Naive thymus-derived CD4-positive, alpha-beta T cell (primary cell): ENCODE data around the gene BMPR1B. TPM values are rescaled to one million over a fixed set of nuclear protein-coding genes. Genes with fewer than 3 reads are reported as not detected.

Experiments used
- ATAC-seq: fragments of 150-1000 bp; cut with Tn5 transposase; 2 replicates; pipeline ENCODE4 v1.10.0; 2021; ENCODE audit warnings: mild to moderate bottlenecking, moderate library complexity
- CTCF ChIA-PET: fragments of 350-600 bp; sonication (Branson Sonifier 250); formaldehyde crosslinking; loops from one replicate; lab custom pipeline; 2021; ENCODE audit warnings: antibody characterized with exemption; lab: Charles Lee
- POLR2A ChIA-PET: fragments of 350-600 bp; sonication (Branson Sonifier 250); formaldehyde crosslinking; loops from one replicate; lab custom pipeline; 2021; ENCODE audit warnings: antibody characterized with exemption, inconsistent platforms; lab: Charles Lee
- DNase-seq, 9 donors: peaks; one replicate each; pipeline versions ENCODE4 v3.0.0 to v3.0.0-alpha.2; 2020 to 2022; ENCODE audit warnings: mixed read lengths in 1 of 9
- H3K27ac ChIP-seq: one replicate; pipeline ENCODE4 v1.7.0; 2013; ENCODE audit warnings: mild to moderate bottlenecking, low read depth, low read length, moderate library complexity
- H3K27me3 ChIP-seq, 2 donors: one replicate each; pipeline ENCODE4 v1.7.0; 2013; ENCODE audit warnings: low read length in 2 of 2, mild to moderate bottlenecking in 2 of 2, moderate library complexity in 2 of 2; ENCODE audit not compliant: control insufficient read depth in 2 of 2, insufficient read depth in 2 of 2
- H3K36me3 ChIP-seq, 3 experiments: 1 replicate in 2 of 3; 2 replicates in 1 of 3; pipeline ENCODE4 v1.7.0; 2013; ENCODE audit warnings: low read length in 3 of 3, mild to moderate bottlenecking in 3 of 3, moderate library complexity in 1 of 3; ENCODE audit not compliant: insufficient read depth in 3 of 3, control insufficient read depth in 2 of 3
- H3K4me1 ChIP-seq, 2 donors: one replicate each; pipeline ENCODE4 v1.7.0; 2013; ENCODE audit warnings: low read length in 2 of 2, mild to moderate bottlenecking in 2 of 2, moderate library complexity in 1 of 2; ENCODE audit not compliant: control insufficient read depth in 2 of 2, insufficient read depth in 2 of 2
- H3K4me3 ChIP-seq: 2 replicates; pipeline ENCODE4 v1.7.0; 2013; ENCODE audit warnings: mild to moderate bottlenecking, low read length
- H3K9me3 ChIP-seq, 3 experiments: 1 replicate in 2 of 3; 2 replicates in 1 of 3; pipeline ENCODE4 v1.7.0; 2013; ENCODE audit warnings: low read length in 3 of 3; ENCODE audit not compliant: control insufficient read depth in 2 of 3
- H3K27ac Mint-ChIP-seq, 9 donors: one replicate each; pipeline ENCODE4 v1.8.0; 2020 to 2022; ENCODE audit warnings: mixed read lengths in 9 of 9, mild to moderate bottlenecking in 8 of 9, moderate library complexity in 5 of 9, inconsistent platforms in 2 of 9
- H3K27me3 Mint-ChIP-seq, 5 donors: one replicate each; pipeline ENCODE4 v1.8.0; 2021 to 2022; ENCODE audit warnings: mixed read lengths in 5 of 5, mild to moderate bottlenecking in 1 of 5
- H3K36me3 Mint-ChIP-seq, 5 donors: one replicate each; pipeline ENCODE4 v1.8.0; 2020 to 2022; ENCODE audit warnings: mixed read lengths in 5 of 5, mild to moderate bottlenecking in 3 of 5, inconsistent platforms in 1 of 5
- H3K4me1 Mint-ChIP-seq, 7 donors: one replicate each; pipeline ENCODE4 v1.8.0; 2020 to 2022; ENCODE audit warnings: mixed read lengths in 7 of 7, mild to moderate bottlenecking in 3 of 7, inconsistent platforms in 1 of 7
- H3K4me3 Mint-ChIP-seq, 10 donors: one replicate each; pipeline ENCODE4 v1.8.0; 2020 to 2022; ENCODE audit warnings: mild to moderate bottlenecking in 10 of 10, mixed read lengths in 10 of 10, moderate library complexity in 6 of 10, inconsistent platforms in 2 of 10
- H3K9me3 Mint-ChIP-seq, 11 donors: one replicate each; pipeline ENCODE4 v1.8.0; 2020 to 2022; ENCODE audit warnings: mixed read lengths in 11 of 11, mild to moderate bottlenecking in 4 of 11, inconsistent platforms in 1 of 11, moderate library complexity in 1 of 11
- intact Hi-C, 2 donors: fragments of 100-400 bp; cut with micrococcal nuclease; formaldehyde crosslinking; loops; one replicate each; pipeline ENCODE4 v1.15.1; 2023
- polyA plus RNA-seq, 2 donors: library from polyadenylated mRNA; unstranded; fragments of 300-500 nt; fragmentation: Illumina TruSeq; gene quantifications; one replicate each; pipeline ENCODE4 v1.2.3, GENCODE V29; 2021
- total RNA-seq, 6 experiments: library from RNA in 5 of 6; stranded (reverse) in 5 of 6; gene quantifications; 1 replicate in 5 of 6; 2 replicates in 1 of 6; pipeline ENCODE4 v1.2.3 and lab custom pipeline; 2021 to 2026

The BMPR1B gene
- total and polyA plus RNA-seq, 7 experiments from 2014 or later: 0.07 to 0.14 (median 0.11) TPM; not detected in 3

DNA sequence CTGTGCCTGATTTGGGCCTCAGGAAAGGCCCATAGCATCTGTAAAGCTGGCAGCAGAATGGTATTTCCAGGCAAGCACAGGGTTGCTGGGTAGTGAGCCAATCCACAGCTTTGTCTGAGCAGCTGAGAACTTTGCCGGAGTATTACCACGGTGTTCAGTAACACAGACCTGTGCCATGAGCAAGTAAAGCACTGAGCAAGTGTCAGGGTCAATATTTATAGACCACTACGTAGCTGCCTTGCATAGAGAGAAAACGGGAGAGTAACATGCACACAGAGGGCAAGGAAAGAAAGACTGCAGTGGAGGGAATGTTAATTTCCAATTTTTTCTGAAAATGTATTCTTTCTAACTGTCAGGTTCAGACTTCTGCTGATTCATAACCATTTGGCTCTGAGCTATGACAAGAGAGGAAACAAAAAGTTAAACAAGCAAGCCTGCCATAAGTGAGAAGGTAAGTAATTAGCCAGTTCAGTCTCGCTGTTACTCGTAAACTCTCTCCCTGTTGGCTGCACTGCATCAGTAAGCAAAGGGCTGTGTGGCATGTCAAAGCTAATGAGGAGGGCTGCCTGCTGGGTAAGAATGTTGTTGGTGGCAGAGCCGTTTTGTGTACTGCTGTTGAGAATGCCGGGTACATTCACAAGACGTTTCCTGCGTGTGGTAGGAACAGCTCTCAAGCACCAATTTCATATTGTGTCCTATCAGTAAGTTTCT, 238.1 kb downstream of the BMPR1B start:
- POLR2A ChIA-PET: no interaction called here
- H3K4me3 Mint-ChIP-seq: peak overlapping the region in 9 of 10 donors; percentile 38 to 84 (median 70)

DNA sequence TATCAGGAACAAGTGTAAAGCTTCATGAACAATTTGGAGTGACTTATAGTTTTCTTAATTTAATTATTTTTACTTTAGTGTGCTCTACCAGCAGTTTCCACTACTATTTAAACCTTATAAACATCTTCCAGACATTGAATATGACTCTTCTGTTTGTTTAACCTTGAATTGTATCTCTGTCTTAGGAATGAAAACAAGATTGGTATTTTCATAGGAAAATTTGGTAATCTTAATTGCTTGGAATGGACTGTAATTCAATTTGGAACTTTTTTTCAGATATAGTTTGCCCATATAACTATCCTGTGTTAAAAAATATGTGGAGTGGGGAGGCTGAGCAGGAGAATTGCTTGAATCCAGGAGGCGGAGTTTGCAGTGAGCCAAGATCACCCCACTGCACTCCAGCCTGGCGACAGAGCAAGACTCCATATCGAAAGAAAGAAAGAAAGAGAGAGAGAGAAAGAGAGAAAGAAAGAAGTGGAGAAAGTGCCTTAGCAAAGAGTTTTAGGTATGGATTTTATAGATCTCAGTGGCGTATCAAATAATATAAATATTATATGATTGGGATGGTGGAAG, 242.4 kb downstream of the BMPR1B start:
- no peaks in the 10 kb centered on the region for H3K27me3 ChIP-seq
- Mint-ChIP-seq H3K4me3 (no peak overlapping the region), H3K36me3 (no peaks in the 10 kb centered on the region), H3K27me3 (peaks cover 0 to 4% (median 0%) of the 10 kb centered on the region in 5 donors), H3K4me1 (peaks cover 5 to 17% (median 15%) of the 10 kb centered on the region in 7 donors), H3K9me3 (peaks cover 0 to 2% (median 0%) of the 10 kb centered on the region in 11 donors), H3K27ac (no peak overlapping the region)
- DNase-seq (no peak), ATAC-seq (no peak)
- no peaks in the 10 kb centered on the region for H3K9me3 ChIP-seq
- ChIA-PET POLR2A (no interaction called here), CTCF (interaction anchor here (0.6 kb wide), 1 partner anchor 148 kb away, joined by 3 read pairs; no protein-coding TSS in a partner anchor)
- no peak overlapping the region for H3K27ac ChIP-seq
- intact Hi-C loops: no loop called here
- H3K36me3 ChIP-seq: no peaks in the 10 kb centered on the region
- no peaks in the 10 kb centered on the region for H3K4me1 ChIP-seq
- no peak overlapping the region for H3K4me3 ChIP-seq

More for the DNA sequence above, 238.1 kb downstream of the BMPR1B start:
- CTCF ChIA-PET: no interaction called here
- H3K27ac Mint-ChIP-seq: peak overlapping the region in 6 of 9 donors; percentile 29 to 79 (median 46)
- no peak overlapping the region for H3K27ac ChIP-seq
- ATAC-seq: peak; percentile 54
- H3K9me3 ChIP-seq: no peaks in the 10 kb centered on the region
- no peak overlapping the region for H3K4me3 ChIP-seq
- intact Hi-C loops: no loop called here
- peaks cover 0 to 2% (median 0%) of the 10 kb centered on the region in 11 donors for H3K9me3 Mint-ChIP-seq
- peaks cover 0 to 4% (median 0%) of the 10 kb centered on the region in 5 donors for H3K27me3 Mint-ChIP-seq
- no peaks in the 10 kb centered on the region for H3K36me3 Mint-ChIP-seq
- H3K4me1 Mint-ChIP-seq: peaks cover 5 to 25% (median 15%) of the 10 kb centered on the region in 7 donors
- no peaks in the 10 kb centered on the region for H3K4me1 ChIP-seq
- peak in 5 of 9 donors; percentile 1 to 18 (median 11) for DNase-seq
- no peaks in the 10 kb centered on the region for H3K36me3 ChIP-seq
- no peaks in the 10 kb centered on the region for H3K27me3 ChIP-seq

DNA sequence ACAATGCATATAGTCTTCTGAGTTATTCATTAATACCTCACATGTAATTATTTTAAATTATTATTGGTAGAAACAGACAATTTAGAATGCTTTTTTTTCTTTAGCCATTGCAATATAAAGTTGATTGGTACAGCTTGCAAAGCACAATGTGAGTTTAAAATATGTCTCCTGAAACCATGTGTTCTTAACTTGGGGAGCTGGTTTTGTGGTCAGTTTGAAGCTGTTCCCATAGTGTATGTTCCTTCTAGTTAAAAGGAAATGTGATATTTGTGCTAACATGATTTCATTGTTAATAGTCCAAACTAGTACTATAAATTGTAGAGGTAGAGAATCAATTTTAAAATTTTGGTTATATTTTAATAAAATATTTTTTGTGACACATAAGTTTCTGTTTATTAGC, 247.2 kb downstream of the BMPR1B start:
- Histone ChIP-seq H3K4me1 (no peaks in the 10 kb centered on the region), H3K4me3 (no peak overlapping the region), H3K36me3 (no peaks in the 10 kb centered on the region), H3K27me3 (no peaks in the 10 kb centered on the region), H3K9me3 (no peaks in the 10 kb centered on the region), H3K27ac (no peak overlapping the region)
- no peaks in the 10 kb centered on the region for H3K36me3 Mint-ChIP-seq
- no peaks in the 10 kb centered on the region for H3K4me1 Mint-ChIP-seq
- DNase-seq (no peak), ATAC-seq (no peak)
- CTCF ChIA-PET: no interaction called here
- no peak overlapping the region for H3K4me3 Mint-ChIP-seq
- H3K27me3 Mint-ChIP-seq: peaks cover 0 to 4% (median 0%) of the 10 kb centered on the region in 5 donors
- POLR2A ChIA-PET: no interaction called here
- no peak overlapping the region for H3K27ac Mint-ChIP-seq
- intact Hi-C loops: no loop called here
- peaks cover 0 to 8% (median 0%) of the 10 kb centered on the region in 11 donors for H3K9me3 Mint-ChIP-seq

DNA sequence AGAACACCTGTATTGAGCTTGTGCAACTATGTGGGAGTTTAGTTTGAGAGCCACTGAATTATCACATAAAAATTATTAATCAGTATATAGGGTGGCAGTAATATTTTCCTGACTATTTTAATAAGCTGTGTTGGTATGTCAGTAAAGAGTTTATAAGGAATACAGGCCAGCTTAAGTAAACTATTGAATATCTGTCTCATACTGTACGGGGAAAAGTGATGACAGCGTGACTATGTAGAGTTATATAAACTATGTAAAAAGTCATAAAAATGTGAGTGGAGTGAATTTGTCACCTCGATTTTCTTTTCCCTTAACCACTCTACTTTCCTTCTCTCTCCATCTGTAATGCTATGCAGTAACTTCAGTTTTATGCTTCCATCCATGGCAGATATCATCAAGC, 250.2 kb downstream of the BMPR1B start:
- intact Hi-C loops: no loop called here
- peaks cover 0 to 8% (median 0%) of the 10 kb centered on the region in 11 donors for H3K9me3 Mint-ChIP-seq

DNA sequence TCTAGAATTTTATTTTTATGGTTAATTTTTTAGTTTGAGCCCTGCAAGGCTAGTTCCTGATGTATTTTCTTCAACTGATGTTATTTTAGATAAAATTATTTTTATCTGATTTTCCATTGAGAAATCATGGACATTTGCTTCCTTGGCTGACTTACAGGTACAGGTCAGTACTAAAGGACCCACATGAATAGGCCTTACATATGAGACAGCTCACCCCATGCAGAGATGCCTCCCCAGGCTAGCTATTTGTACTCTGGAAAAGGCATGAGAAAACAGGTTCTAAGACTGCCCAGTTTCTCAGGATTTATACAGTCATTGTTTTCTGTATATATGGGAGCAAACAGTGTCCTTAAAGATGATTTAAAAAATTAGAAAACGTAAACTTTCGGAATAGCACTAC, 255.5 kb downstream of the BMPR1B start:
- no peak overlapping the region for H3K27ac Mint-ChIP-seq
- no peak overlapping the region for H3K4me3 Mint-ChIP-seq
- POLR2A ChIA-PET: no interaction called here

More for the DNA sequence above, 250.2 kb downstream of the BMPR1B start:
- Histone ChIP-seq H3K27me3 (no peaks in the 10 kb centered on the region), H3K9me3 (no peaks in the 10 kb centered on the region), H3K27ac (no peak overlapping the region), H3K36me3 (no peaks in the 10 kb centered on the region), H3K4me1 (no peaks in the 10 kb centered on the region), H3K4me3 (no peak overlapping the region)
- H3K4me1 Mint-ChIP-seq: no peaks in the 10 kb centered on the region
- DNase-seq (no peak), ATAC-seq (no peak)
- POLR2A ChIA-PET: no interaction called here
- no peak overlapping the region for H3K27ac Mint-ChIP-seq
- H3K4me3 Mint-ChIP-seq: no peak overlapping the region
- peaks cover 0 to 10% (median 2%) of the 10 kb centered on the region in 5 donors for H3K27me3 Mint-ChIP-seq
- H3K36me3 Mint-ChIP-seq: no peaks in the 10 kb centered on the region
- CTCF ChIA-PET: no interaction called here

DNA sequence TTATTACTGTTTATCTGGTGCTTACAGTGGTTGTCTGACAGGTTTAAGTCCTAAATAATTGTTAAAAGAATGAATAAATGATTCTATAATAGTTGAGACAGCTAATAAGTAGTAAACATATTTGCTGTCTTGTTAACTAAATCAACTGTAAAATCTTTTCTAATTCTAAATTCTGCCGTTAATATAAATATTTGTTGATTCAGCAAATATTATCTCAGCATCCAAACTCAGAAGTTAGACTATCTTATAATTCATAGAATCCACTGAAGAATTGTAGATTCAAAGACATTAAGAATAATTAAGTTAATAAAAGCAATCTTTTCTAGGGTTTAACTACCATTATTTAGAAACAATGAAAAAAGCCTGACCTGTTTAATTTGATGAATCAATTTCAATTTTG, 256.3 kb downstream of the BMPR1B start:
- ChIA-PET CTCF (no interaction called here), POLR2A (no interaction called here)
- Histone ChIP-seq H3K27ac (no peak overlapping the region), H3K36me3 (no peaks in the 10 kb centered on the region), H3K27me3 (no peaks in the 10 kb centered on the region), H3K4me3 (no peak overlapping the region), H3K9me3 (no peaks in the 10 kb centered on the region), H3K4me1 (no peaks in the 10 kb centered on the region)
- H3K36me3 Mint-ChIP-seq: no peaks in the 10 kb centered on the region
- DNase-seq: no peak
- H3K4me1 Mint-ChIP-seq: peaks cover 0 to 8% (median 0%) of the 10 kb centered on the region in 7 donors
- no peak for ATAC-seq
- peaks cover 0 to 18% (median 0%) of the 10 kb centered on the region in 5 donors for H3K27me3 Mint-ChIP-seq
- H3K27ac Mint-ChIP-seq: no peak overlapping the region
- intact Hi-C loops: no loop called here
- H3K4me3 Mint-ChIP-seq: no peak overlapping the region
- H3K9me3 Mint-ChIP-seq: peaks cover 0 to 6% (median 0%) of the 10 kb centered on the region in 11 donors

More for the DNA sequence above, 255.5 kb downstream of the BMPR1B start:
- Histone ChIP-seq H3K4me3 (no peak overlapping the region), H3K27ac (no peak overlapping the region), H3K27me3 (no peaks in the 10 kb centered on the region), H3K9me3 (no peaks in the 10 kb centered on the region), H3K4me1 (no peaks in the 10 kb centered on the region), H3K36me3 (no peaks in the 10 kb centered on the region)
- ATAC-seq: no peak
- intact Hi-C loops: no loop called here
- CTCF ChIA-PET: no interaction called here
- Mint-ChIP-seq H3K9me3 (peaks cover 0 to 8% (median 0%) of the 10 kb centered on the region in 11 donors), H3K4me1 (peaks cover 0 to 8% (median 0%) of the 10 kb centered on the region in 7 donors), H3K36me3 (no peaks in the 10 kb centered on the region), H3K27me3 (peaks cover 0 to 18% (median 0%) of the 10 kb centered on the region in 5 donors)
- DNase-seq: no peak
